Ureter (tissue), 1 donor: ENCODE measurements around the gene SUSD6. TPM values are rescaled to one million over a fixed set of nuclear protein-coding genes. Genes with fewer than 3 reads are reported as not detected.
"Not testable (repeated sequence)": the region's sequence is repeated elsewhere in the genome, so short reads cannot be mapped to it uniquely, and the experiment has no call there.

Experiments used
- DNase-seq: peaks from one replicate; pipeline ENCODE4 v3.0.0-alpha.2; 2020; ENCODE audit warnings: low spot score
- total RNA-seq: library from RNA; stranded (reverse); gene quantifications from one replicate; pipeline ENCODE4 v1.2.4, GENCODE V29; 2023
- donor health status: DM: yes; HTN: yes; CAD: no.

Gene SUSD6
- total RNA-seq, 1 donor from 2014 or later = 41.6 TPM

GRCh38 chr14:69591317-69591716 is 20.1 kb upstream of the SUSD6 start:
- DNase-seq = no peak

DNA sequence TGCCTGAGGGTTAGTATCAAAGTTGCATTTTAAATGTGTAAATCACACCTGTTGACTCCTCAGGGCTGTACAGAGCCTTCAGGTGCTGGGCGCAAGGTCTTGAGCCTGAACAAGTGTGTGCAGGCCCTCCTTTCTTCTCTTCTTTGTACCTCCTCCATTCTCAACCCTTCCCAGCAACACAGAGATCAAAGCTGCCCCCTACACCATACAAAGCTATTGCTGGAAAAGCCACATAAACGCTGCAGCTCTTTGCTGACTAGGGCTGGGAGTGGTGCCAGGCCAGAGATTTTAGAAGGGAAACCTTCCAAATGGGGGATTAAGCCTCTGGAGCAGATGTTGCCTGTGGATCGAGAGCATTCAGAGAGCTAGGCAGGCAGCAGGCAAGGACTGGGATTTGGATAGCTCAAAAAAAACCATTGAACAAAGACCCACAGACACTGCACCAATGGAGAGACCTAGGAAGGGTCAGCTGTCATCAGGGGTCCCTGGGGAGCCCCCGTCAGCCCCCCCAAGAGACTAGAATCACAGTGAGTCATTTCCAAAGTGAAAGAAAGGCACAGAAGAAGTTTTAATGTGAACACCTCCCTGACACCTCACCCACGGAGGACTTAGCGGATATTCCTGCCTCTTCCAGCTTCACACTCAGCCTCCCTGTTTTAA is 18.2 kb upstream of the SUSD6 start:
- peak; percentile 65 for DNase-seq

DNA sequence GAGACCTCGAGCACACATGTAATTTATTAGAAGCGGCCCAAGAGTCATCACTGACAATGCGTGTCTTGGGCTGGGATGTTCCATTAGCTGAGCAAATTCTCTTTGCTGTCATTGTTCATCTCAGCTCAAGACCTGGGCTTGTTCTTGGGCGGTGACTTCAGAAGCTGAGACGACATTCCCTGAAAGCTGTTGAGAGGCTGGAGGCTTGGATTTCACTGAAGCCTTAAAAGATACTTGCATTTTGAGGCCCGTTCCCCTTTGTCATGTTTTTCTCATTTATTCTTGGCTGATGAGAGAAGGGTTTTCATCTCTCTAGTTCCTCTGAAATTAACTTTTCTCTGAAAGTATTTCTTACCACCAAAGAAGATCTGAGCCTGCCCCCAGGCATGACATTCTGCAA is 16.6 kb upstream of the SUSD6 start:
- DNase-seq = no peak

DNA sequence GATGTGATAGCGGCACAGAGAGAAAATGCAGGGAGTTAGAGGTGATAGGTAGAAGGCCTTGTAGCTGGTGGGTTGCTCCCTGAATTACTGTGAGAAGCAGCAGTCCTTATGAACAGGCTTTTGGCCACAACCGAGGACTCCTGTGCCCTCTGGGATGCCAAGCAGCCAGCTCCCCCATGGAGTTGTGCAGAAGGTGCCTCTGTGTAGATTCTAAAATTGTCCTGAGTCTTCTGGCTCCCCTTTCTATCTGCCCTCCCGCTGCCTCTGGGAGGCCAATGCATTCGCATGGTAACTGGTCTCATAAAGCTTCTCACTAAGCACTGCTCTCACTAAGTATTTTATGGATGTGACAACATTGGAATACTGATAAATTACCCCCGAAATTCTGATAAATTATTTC is 16.1 kb upstream of the SUSD6 start:
- DNase-seq = no peak

GRCh38 chr14:69599431-69599830 is 12.0 kb upstream of the SUSD6 start:
- DNase-seq = not testable (repeated sequence)

DNA sequence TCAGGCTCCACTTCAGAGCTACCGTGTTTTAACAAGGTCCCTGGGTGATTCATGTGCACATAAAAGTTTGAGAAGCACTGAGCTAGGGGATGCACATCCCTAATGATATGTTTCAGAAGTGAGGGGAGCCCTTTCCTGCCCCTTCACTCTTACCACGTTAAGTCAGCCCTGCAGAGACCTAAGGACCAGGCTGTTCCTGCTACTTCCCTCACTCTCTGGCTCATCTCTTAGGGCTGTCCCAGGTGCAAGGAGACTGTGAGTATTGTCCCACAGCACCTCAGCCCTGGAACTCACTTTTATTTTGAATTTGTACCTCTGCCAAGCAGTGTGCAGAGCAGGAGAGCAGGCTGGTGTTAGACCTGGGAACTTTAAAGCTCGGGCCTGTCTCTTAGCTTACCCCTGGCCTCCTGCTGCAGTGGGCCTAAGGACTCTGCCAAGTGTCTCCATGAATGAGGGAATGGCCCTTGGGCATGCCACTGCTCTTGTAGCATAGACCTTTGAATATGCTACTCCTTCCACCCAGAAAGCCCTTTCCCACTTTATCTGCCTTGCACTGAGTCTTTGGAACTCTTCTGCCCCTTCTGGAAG is 11.0 kb upstream of the SUSD6 start:
- DNase-seq = no peak

- no peak for DNase-seq
These were observed 5.7 kb upstream of the SUSD6 start for GRCh38 chr14:69605738-69606137.

DNA sequence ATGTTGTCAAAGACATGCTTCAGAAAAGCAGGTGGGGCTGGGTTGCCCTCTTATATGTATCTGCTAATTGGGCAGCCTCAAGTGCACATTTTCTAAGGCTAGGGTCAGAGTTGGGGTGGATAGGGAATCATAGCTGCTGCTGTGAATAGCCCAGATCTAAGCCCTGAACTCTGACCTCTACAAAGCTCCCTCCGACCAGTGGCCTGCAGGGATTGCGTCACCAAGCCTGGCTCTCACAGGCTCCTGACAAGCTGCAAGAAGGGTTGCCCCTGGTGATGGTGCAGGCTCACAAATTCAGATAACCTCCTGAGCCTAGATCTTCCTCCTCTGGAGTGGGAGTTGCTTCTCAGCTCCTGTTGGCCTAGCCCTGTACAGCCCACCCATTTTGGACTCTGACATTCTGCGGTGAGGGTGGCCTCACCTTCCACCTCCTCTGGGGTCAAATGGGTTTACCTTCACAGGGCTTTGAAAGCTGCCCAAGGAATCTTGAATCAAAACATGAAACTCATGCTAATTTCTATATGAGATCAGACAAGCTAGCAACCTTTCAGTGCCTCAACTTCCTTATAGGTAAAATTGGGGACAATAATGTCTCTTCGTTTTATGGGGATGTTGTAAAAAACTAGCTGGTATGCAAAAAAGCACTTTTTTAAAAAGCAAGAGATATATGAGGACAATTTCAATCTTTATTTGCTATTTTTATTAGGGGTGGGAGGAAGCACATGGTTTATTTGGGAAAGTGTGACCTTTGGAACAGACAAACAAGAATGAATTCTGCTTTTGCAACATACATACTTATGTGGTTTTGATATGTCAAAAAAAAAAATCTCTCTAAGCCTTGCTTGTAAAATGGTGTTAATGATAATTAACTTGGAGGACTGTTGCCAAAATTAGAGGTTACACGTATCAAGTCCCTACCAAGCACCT is 4.9 kb upstream of the SUSD6 start:
- no peak for DNase-seq

DNA sequence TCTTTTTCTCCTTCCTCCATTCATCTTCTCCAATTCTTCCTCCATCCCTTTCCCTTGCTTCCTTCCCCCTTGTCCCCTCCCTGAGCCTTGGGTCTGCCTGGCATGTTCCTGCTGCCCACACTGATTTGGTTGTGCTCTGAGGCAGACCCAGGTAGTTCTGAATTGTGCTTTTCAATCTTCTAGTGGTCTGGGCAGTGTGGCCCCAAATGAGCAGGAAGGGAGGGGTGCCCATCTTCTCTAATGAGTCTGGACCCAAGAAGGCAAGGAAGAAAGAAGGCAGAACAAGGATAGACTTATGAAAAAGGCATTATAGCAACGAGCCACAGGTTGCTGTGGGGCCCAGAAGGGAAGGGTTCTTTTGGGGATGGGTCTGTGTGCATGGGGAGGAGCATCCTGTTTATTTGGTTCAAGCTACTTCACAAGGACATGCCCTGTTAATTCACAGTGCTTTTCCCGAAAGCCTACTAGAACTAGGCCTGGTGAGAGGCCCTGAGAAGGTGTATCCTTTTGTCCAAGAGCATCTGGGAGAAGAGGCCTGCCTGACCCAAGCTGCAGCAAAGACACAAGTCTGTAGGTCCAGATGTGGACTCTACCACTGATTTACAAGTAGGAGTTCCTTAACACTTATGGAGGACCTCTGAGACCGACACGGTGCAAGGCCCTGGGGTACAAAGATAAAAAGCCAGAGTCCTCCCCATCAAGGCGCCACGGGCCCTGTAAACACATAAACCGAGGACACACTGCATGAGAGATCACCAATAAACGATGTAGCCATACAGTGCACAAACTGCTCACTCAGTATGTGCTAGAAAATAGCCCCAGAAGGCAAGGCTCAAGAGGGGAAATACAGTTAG is 1.1 kb upstream of the SUSD6 start:
- DNase-seq = no peak

- no peak for DNase-seq
These were observed 573 bp upstream of the SUSD6 start for GRCh38 chr14:69610874-69611171.

DNA sequence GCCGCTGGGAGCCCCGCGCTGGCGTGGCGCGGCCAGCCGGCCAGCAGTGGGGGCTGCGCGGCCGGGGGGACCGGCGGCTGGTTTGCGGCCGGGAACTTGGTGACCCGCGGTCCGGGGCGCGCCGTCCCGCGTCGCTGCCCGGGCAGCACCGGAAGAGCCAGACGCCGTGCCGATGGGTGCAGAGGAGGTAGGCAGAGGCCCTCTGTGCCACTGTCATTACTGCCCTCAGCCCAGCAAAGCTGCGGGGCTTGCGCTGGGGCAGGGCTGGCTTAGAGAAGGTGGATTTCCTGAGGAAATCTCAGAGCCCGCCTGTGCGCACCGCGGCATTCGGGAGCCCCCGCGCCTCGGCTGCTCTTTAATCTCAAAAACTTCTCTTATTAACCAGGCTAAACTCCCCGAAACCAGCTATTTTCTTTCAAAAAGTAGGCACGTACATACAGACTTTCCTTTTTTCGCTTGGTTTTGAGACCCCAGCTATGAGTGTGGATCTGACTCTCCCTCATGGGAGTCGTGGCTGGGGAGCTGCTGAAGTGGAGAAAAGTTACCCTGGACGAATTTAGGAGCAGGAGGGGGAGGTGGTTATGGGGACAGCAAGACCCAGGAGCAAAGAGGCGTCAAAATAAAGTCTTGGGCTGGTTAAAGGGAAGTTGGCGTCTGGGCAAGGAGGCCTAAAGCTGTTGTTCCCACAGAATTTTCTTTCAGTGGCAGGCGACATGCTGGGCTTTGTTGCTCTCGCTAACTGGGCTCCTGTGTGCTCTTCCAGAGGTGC is 802 bp downstream of the SUSD6 start:
- DNase-seq = no peak

DNA sequence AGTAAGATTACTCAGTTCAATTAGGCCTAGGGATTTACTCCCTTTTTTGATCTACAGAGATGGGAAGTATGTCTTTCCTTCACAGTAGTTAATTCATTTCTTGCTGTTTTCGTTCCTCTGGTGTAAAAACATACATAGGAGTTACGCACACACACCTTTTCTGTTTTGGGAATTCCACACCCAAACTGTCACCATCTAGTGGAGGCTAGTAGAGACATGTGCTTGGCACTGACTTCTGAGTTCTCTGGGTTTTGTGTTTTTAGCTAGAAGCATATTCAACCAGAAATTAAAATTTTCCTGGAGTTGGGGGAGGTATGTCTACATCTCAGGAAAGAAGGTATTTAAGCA is 1.4 kb downstream of the SUSD6 start:
- DNase-seq = no peak

GRCh38 chr14:69613312-69614073 is 2.1 kb downstream of the SUSD6 start:
- no peak for DNase-seq

DNA sequence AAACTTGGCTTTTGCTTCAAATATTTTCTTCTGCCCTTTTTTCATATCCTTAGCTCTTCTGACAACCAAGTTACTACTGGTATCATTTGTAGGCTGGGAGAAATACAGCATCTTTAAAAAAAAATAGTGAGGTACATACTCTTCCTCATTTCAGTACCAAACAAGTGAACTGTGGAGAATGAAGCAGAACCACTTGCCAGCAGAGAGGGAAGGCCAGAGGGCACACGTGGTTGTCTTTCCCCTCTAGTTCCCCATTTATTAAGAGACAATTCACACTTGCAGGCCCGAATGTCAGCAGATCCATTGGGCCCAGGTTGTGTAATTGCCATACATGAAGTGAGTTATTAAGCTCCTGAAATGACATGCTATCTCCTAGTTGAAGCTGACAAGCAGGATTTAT is 3.2 kb downstream of the SUSD6 start:
- no peak for DNase-seq

GRCh38 chr14:69615121-69615495 is 3.7 kb downstream of the SUSD6 start:
- DNase-seq = no peak

- DNase-seq = peak; percentile 72
These were observed 4.4 kb downstream of the SUSD6 start for GRCh38 chr14:69615496-69616407.

DNA sequence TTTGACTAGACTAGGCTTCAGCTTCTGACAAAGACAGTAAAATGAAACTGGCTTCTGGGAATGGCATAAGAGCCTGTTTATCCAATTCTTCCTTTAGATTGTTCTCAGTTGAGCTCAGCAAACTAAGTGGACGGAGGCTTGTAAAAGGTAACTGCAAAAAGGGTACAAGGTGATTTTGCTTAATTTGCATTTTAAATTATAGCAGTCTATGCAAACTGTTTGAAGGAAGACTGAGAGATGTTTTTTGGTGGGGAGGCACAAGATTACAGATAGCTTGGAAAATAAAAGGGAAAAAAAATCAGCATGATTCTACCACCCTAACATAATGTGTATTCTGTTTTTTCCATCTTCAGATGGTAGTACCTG is 5.0 kb downstream of the SUSD6 start:
- no peak for DNase-seq

DNA sequence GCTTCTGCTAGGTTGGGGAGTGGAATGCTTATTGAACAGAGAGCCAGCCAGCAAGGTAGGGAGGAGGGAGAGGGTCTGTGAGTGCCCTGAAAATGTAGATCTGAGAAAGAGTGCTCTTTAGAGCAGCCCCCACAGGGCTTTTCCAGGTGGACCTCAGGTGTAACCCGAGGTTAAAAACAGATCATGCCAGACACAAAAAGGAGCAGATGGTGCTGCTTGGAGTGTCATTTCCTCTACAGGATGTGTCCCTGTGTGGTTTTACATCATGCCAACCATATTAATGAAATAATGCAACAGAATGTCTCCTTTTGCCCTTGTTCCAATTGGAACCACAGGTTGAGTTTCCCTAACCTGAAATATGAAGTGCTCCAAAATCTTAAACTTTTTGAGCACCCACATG is 6.4 kb downstream of the SUSD6 start:
- DNase-seq = no peak

- DNase-seq = no peak
These were observed 7.6 kb downstream of the SUSD6 start for GRCh38 chr14:69619012-69619411.

GRCh38 chr14:69620211-69620611 is 8.8 kb downstream of the SUSD6 start:
- DNase-seq = no peak
